Measurements from ENCODE around the gene PDE4B. TPM values are rescaled to one million over a fixed set of nuclear protein-coding genes. Genes with fewer than 3 reads are reported as not detected.

The PDE4B gene
- total RNA-seq, 1 donor: 51.0 TPM

DNA sequence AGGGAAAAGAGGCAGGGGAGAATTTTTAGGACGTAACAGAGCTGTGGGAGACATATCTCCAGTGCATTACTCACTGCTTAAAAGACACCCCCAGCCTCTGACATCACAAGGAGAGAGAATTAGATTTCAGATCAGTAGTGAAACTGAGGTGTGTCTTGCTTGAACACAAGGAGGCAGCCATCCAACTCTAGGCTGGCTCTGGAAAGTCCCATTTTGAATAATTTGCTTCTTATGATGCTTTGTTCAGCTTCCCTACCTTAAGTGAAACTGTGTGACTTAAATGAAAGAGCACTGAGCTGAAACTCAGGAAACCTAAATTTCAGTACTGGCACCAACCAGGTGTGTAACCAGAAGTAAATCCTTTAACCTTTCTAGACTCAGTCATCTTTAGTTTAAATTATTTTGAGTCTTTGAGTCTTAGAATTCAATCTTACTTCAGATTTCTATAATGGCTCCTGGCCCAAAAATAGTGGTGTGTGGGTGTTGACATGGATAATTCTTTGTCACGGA lies 489.7 kb downstream of the PDE4B start:
- H3K4me3 ChIP-seq (ENCODE audit: low read depth, low read length): no peak overlapping the region
- TF ChIP-seq, protein P1, sequence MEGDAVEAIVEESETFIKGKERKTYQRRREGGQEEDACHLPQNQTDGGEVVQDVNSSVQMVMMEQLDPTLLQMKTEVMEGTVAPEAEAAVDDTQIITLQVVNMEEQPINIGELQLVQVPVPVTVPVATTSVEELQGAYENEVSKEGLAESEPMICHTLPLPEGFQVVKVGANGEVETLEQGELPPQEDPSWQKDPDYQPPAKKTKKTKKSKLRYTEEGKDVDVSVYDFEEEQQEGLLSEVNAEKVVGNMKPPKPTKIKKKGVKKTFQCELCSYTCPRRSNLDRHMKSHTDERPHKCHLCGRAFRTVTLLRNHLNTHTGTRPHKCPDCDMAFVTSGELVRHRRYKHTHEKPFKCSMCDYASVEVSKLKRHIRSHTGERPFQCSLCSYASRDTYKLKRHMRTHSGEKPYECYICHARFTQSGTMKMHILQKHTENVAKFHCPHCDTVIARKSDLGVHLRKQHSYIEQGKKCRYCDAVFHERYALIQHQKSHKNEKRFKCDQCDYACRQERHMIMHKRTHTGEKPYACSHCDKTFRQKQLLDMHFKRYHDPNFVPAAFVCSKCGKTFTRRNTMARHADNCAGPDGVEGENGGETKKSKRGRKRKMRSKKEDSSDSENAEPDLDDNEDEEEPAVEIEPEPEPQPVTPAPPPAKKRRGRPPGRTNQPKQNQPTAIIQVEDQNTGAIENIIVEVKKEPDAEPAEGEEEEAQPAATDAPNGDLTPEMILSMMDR (IDR thresholded peaks at IDR 0.05; ENCODE audit: insufficient read depth, low read depth, low read length): peak; percentile 33
- DNase-seq (ENCODE audit: low read depth): peak; percentile 78

DNA sequence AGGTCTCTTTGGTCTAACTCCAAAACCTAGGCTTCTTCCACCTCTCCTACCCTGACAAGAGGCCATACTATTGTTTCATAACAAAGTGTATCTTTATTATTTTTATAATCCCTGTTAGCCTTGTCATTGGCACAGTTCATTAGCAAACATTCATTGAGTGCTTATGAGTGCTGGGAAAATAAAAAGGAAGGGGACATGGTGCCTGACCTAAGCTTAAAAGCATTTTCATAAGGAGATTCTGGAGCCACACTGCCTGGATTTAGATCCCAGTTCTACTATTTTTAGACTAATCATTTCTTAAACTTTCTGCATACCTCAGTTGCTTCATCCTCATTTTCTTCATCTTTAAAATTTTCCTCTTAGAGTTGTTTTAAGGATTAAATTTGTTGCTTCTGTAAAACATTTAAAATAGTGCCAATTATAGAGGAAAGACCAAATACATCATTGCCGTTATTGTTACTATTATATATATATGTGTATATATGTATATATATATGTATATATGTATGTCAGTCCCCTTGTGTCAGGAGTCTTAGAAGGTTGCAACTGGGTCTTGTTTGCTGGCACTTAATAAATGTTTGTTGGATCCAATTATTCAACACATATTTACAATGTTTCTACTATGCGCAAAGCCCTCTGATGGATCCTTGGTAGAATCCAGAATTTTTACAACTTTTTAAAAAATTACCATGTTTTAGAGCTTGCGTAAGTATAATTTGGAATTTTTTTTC lies 490.4 kb downstream of the PDE4B start:
- DNase-seq (ENCODE audit: low read depth): peak; percentile 28
- H3K4me3 ChIP-seq (ENCODE audit: low read depth, low read length): no peak overlapping the region
- TF ChIP-seq, protein P1 (IDR thresholded peaks at IDR 0.05; ENCODE audit: insufficient read depth, low read depth, low read length): no peak

DNA sequence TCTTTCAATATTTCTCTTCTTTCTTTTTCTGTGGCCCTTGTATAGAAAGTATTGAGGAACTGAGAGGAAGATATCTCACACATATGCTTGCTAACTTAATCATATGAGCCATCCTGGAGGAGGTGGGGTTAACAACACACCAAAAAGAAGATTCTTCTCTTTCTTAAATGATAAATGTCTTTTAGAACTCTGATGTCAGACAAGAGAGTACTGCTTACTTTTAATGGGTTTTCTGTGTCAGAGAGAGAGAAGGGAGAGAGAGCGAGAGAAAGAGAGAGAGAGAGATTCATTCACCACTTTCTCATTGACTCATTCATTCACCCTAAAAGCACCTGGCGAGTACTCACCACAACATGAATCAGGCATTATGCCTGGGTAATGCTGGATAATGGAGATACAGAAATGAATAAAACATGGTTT lies 490.9 kb downstream of the PDE4B start:
- no peak for DNase-seq (ENCODE audit: low read depth)
- no peak overlapping the region for H3K4me3 ChIP-seq (ENCODE audit: low read depth, low read length)
- TF ChIP-seq, protein P1 (IDR thresholded peaks at IDR 0.05; ENCODE audit: insufficient read depth, low read depth, low read length): no peak

DNA sequence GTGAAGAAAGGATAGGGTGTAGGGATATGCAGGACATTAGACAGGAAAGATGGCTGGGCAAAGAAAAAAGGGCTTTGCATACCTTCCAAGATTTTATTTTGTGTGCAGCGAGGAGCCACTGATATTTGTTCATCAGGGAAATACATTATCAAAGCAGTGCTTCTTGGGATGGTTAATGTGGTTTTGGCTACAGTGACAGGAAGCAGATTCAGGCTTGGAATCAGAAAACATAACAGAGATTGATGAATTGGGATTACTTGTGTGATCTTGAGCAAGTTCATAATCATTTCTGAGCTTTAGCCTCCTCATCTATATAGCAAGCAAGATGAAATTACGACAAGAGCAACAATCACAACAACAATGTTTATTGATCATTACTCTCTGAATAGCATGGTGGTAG lies 492.1 kb downstream of the PDE4B start:
- TF ChIP-seq, protein P1 (IDR thresholded peaks at IDR 0.05; ENCODE audit: insufficient read depth, low read depth, low read length): no peak
- DNase-seq (ENCODE audit: low read depth): no peak

DNA sequence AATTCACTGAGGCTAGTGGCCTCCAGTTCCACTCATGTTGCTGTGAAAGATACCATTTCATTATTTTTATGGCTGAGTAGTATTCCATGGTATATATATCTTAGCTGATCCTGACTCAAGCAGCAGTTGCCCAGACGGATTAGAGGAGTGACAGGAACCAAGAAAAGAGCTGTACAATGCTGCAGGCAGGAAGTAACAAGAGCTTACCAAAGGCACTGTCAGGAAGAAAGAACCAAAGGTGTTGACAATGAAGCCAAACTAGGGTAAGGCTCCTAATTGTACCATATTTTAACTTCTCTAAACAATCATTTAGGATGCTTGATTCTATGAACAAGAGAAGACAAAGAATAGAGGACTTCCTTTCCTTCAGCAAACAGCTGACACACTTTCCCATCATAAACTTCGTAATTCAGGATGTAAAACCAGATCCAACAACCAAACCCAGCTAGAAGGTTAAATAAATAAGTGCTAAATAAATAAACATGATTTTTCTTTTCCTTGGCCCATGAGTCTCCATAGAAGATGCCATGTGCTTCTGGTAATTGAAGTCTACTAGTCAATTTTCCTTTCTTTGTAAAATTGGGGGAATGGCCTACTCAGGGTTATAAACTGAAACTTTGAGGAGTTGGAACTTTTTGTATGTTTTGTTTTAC lies 493.0 kb downstream of the PDE4B start:
- no peak for DNase-seq (ENCODE audit: low read depth)

More for the DNA sequence above, 492.1 kb downstream of the PDE4B start:
- no peak overlapping the region for H3K4me3 ChIP-seq (ENCODE audit: low read depth, low read length)

DNA sequence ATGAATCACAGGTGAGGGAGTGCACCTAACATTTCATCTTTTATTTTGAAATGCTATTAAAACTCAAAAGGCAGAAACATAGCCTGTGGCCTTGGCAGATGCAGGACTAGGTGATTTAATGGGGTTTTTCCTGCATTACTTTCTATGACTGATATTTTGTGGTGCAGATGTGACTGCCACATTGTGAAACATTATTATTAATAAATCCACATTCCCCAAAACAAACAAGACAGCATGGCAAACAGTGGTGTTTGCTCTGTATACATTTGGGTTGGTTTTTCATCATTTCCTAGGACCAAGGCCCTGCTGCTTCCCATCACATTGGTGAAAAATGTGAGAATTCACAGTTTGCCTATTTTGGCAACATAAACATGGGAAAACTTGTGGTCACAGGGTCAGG lies 493.6 kb downstream of the PDE4B start:
- no peak overlapping the region for H3K4me3 ChIP-seq (ENCODE audit: low read depth, low read length)
- TF ChIP-seq, protein P1 (IDR thresholded peaks at IDR 0.05; ENCODE audit: insufficient read depth, low read depth, low read length): no peak
- DNase-seq (ENCODE audit: low read depth): peak; percentile 77

More for the DNA sequence above, 493.0 kb downstream of the PDE4B start:
- H3K4me3 ChIP-seq (ENCODE audit: low read depth, low read length): no peak overlapping the region
- TF ChIP-seq, protein P1 (IDR thresholded peaks at IDR 0.05; ENCODE audit: insufficient read depth, low read depth, low read length): no peak

All from fibroblast of villous mesenchyme (primary cell).